Limb (tissue), 2 donors: ENCODE data around the gene CHD8.

Experiments
- DNase-seq, 2 donors: peaks; one replicate each; pipeline ENCODE4 v3.0.0-alpha.2; 2016; ENCODE audit errors: extremely low spot score in 2 of 2

The CHD8 gene

DNA sequence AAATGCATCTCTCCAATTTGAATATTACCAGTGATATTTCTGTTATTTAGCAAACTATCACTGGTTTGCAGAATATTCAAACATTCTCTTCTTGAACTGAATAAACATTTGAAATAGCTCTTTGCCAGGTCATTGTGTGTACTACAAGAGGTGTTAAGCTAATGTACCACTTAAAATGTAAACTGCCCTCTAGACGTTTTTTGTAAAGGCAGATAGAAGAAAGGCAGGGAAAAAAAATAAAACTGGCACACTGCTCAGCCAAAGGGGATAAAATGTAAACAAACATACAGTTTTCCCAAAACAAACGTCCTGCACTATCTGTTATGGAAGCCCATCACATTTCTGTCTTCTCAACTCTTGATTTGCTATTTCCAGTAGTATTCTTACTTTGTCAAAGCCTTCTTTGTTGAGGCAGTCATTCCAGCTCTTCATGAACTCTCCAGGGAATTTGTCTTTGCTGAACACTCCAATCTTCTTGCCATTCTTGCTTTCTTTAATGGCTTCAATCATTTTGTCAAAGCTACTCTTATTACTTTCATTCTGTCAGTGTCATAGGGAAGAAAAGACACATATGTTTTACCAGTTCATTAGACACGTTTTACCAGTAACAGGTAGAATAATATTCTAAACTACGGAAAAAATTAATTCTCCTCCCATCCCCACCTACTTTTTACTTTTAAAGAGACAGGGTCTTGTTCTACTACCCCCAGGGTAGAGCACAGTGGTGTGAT, 85.8 kb downstream of the CHD8 start:
- no peak for DNase-seq

DNA sequence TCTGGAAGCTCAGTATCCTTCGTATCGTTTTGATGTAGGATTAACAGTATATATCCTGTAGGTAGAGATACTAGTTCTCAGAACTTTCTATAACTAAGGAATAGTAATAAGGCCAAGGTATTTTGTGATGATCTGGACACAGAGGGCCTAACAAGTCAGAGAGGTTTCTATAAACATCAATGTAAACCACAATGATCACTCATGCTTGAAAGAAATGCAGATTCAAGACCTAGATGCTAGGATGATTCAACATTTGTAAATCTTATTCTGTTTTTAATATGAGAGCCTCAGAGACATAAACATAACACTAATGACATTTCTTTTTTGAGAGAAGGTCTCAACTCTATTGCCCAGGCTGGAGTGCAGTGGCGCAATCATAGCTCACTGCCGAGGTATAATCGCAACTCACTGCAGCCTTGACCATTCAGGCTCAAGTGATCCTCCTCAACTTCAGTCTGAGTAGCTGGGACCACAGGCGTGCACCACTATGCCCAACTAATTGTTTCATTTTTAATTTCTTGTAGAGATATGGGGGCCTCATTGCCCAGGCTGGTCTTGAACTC, 88.3 kb downstream of the CHD8 start:
- no peak for DNase-seq

DNA sequence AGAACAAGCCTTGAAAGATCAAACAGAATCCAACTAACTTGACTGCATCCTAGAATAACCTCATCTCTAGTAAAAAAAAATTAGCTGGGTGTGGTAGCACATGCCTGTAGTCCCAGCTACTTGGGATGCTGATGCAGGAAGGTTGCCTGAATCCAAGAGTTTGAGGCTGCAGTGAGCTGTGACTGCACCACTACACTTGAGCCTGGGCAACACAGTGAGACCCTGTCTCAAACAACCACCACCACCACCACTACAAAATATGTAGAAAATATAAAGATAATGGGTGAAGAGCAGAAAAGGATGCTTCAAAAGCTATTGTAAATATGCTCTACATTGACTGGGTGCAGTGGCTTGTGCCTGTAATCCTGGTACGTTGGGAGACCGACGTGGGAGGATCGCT, 99.4 kb downstream of the CHD8 start:
- DNase-seq, result no peak

DNA sequence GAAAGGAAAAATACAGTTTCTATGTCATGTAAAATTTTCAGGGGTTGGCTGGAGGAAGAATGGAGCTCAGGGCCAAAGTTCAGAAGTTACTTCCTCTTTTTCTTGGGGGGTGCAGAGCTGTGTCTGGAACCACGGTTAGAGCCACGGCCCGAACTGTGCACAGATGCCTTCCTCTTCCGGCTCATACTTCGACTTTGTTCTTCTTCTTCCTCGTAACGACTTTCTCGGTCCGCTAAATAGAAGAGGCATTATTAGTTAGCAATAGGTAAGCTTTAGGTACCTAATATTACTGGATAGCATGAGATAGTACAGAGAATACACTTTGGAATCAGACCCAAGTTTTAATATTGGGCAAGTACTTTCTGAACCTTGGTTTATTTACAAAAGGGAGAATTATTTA, 103.3 kb downstream of the CHD8 start:
- no peak for DNase-seq

DNA sequence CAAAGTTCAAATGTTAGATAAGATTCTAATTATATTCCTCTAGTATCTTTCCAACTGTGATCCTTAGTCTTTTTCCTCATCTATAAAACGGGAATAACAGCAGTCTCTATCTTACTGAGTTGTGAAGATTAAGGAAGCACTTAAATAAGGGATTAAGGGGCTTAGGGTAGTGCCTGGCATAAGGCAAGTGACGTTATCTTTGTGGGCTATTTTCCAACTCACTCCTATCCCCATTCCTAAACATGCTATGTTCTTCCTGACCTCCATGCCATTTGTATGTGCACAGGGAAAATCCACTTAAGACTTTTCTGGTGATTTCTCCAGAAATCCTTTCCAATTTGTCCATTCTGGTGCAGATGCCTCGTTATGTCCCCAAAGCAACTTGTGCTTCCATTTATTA, 105.4 kb downstream of the CHD8 start:
- DNase-seq, result no peak

DNA sequence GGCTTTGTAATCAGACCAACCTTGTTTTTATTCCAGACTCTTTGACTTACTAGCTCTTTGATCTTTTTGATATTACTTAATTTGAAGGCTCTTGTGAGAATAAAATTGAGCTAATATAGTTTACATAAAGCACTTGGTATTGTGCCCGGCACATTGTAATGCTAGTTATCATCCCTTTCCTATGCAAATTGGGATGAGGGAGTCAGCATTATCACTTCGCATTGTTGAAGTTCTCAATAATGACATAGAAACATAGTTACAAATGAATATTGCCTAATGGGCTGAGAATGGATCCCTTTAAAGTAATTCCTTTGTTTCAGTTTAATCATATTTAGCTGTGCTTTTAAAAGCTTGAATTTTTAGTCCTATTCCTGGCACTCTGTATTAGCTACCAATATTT, 108.7 kb downstream of the CHD8 start:
- DNase-seq, result no peak

DNA sequence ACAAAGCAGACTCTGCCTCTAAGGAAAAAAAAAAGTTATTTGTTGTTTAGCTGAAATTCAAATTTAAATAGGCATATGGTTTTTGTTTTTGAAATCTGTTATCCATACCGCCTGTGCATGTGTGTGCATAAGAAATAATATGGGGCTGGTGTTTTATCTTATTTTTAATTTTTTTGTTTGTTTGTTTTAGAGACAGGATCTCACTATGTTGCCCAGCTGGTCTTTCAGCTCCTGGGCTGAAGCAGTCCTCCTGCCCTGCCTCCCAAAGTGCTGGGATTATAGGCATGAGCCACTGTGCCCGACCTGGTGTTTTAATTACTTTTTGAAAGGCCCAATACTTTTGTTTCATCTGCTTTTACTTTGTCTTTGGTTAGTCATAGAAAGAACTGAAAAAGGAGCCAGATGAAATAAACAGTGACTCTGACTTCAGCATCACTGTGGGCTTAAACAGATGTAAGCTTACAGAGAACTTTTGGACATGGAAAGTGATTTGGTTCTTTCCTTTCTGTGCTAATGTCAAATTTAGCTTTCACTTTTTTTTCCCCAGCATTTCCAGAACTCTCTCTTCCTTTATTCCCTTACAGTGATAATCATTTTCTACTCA, 109.3 kb downstream of the CHD8 start:
- no peak for DNase-seq

DNA sequence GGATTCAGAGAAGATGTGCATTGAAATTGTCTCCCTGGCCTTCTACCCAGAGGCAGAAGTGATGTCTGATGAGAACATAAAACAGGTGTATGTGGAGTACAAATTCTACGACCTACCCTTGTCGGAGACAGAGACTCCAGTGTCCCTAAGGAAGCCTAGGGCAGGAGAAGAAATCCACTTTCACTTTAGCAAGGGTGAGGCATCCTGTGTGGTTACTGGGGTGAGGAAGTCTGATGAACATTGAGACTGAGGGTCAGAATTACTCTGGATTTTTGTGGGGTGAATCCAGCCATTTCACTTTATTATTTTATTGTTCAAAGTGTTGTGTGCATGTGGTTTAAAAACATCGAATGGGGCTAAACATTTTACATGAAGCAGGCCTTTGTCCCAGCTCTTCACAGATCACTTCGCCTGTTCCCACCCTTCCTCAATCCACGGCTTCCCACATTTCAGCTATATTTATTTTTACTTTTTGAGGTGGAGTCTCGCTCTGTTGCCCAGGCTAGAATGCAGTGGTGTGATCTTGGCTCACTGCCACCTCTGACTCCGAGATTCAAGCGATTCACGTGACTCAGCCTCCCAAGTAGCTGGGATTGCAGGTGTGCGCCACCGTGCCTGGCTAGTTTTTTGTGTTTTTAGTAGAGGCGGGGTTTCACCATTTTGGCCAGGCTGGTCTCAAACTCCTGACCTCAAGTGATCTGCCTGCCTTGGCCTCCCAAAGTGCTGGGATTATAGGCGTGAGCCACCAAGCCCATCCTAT, 112.7 kb downstream of the CHD8 start:
- no peak for DNase-seq
